Body of pancreas (tissue), 4 donors: Measurements from ENCODE around the gene ADAM10. TPM values are rescaled to one million over a fixed set of nuclear protein-coding genes. Genes with fewer than 3 reads are reported as not detected.
"Not testable (repeated sequence)": the region's sequence is repeated elsewhere in the genome, so short reads cannot be mapped to it uniquely, and the experiment has no call there.

Source experiments
- ATAC-seq: fragments of 150-250 bp; one replicate; pipeline ENCODE4 v1.9.1; 2016
- DNase-seq, 4 donors: peaks; one replicate each; pipeline ENCODE4 v3.0.0-alpha.2; 2019
- H3K27ac ChIP-seq, 4 donors: fragments of 200-600 bp; sonication (generic); 1 replicate in 3 of 4; 2 replicates in 1 of 4; pipeline versions ENCODE4 v1.5.1 to v1.6.1; 2016 to 2019; ENCODE audit warnings: mild to moderate bottlenecking in 1 of 4, mixed read lengths in 1 of 4, moderate library complexity in 1 of 4
- H3K27me3 ChIP-seq, 2 donors: fragments of 200-600 bp; sonication (generic); one replicate each; pipeline ENCODE4 v1.6.0; 2016; ENCODE audit warnings: mild to moderate bottlenecking in 1 of 2
- H3K36me3 ChIP-seq, 2 donors: fragments of 200-600 bp; sonication (generic); replicated peaks in 1 of 2; 2 replicates each; pipeline ENCODE4 v1.5.1; 2016; ENCODE audit warnings: low read depth in 2 of 2; ENCODE audit not compliant: insufficient read depth in 1 of 2
- H3K4me1 ChIP-seq: fragments of 200-600 bp; sonication (generic); one replicate; pipeline ENCODE4 v1.6.0; 2016
- H3K4me3 ChIP-seq, 2 donors: fragments of 200-600 bp; sonication (generic); 1 replicate in 1 of 2; 2 replicates in 1 of 2; pipeline ENCODE4 v1.5.1; 2016 to 2019
- H3K9me3 ChIP-seq, 3 donors: fragments of 200-600 bp; sonication (generic); 1 replicate in 2 of 3; 2 replicates in 1 of 3; pipeline ENCODE4 v1.5.1; 2016
- POLR2A ChIP-seq, 3 donors: fragments of 450-650 bp; IDR thresholded peaks; one replicate each; pipeline ENCODE4 v1.6.1; 2016; ENCODE audit warnings: antibody characterized with exemption in 3 of 3, mild to moderate bottlenecking in 2 of 3
- WGBS, 2 donors: methylation state at CpG; one replicate each; pipeline ENCODE4 v1.1.5; 2017; 5-methylcytosine and 5-hydroxymethylcytosine counted together
- intact Hi-C: fragments of 100-400 bp; cut with DNase I; formaldehyde crosslinking; loops from one replicate; pipeline ENCODE4 v1.15.1; 2023
- total RNA-seq, 2 donors: library from RNA; depleted of rRNA; stranded (reverse); fragments of >200 nt; gene quantifications; one replicate each; pipeline ENCODE4 v1.1.0, GENCODE V29; 2016
- TF ChIP-seq, protein P1 (sequence below), 7 experiments: fragments of 450-650 bp in 4 of 7; fragments of 200-600 bp in 3 of 7; sonication (generic) in 3 of 7; IDR thresholded peaks; one replicate each; pipeline ENCODE4 v1.5.1; 2016 to 2019; ENCODE audit warnings: antibody characterized with exemption in 7 of 7

Gene ADAM10
- total RNA-seq, 2 donors from 2014 or later: 29.1 to 35.6 TPM

DNA sequence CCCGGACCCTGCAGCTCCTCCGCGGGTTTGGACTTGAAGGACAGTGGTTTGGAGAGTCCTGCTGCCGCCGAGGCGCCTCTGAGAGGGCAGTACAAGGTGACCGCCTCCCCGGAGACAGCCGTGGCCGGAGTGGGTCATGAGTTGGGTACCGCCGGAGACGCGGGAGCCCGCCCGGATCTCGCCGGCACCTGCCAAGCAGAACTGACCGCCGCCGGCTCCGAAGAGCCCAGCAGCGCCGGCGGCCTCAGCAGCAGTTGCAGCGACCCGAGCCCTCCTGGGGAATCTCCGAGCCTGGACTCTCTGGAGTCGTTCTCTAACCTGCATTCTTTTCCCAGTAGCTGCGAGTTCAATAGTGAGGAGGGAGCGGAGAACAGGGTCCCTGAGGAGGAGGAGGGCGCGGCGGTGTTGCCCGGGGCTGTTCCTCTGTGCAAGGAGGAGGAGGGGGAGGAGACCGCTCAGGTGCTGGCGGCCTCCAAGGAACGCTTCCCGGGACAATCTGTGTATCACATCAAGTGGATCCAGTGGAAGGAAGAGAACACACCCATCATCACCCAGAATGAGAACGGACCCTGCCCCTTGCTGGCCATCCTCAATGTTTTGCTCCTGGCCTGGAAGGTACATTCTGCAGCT, 22.2 kb upstream of the ADAM10 start:
- peak; percentile 54 to 60 (median 56) for DNase-seq
- 0% methylated on average over 4 to 37 of the region's 40 CpGs for WGBS, 2 donors
- Histone ChIP-seq H3K27ac (peak overlapping the region; percentile 97 to 98 (median 98)), H3K27me3 (no peaks in the 10 kb centered on the region), H3K36me3 (no peaks in the 10 kb centered on the region), H3K4me1 (peaks cover 32% of the 10 kb centered on the region), H3K4me3 (peak overlapping the region; percentile 53 to 94), H3K9me3 (no peaks in the 10 kb centered on the region)
- no peak for TF ChIP-seq POLR2A (IDR thresholded peaks at IDR 0.05)
- TF ChIP-seq, protein P1, sequence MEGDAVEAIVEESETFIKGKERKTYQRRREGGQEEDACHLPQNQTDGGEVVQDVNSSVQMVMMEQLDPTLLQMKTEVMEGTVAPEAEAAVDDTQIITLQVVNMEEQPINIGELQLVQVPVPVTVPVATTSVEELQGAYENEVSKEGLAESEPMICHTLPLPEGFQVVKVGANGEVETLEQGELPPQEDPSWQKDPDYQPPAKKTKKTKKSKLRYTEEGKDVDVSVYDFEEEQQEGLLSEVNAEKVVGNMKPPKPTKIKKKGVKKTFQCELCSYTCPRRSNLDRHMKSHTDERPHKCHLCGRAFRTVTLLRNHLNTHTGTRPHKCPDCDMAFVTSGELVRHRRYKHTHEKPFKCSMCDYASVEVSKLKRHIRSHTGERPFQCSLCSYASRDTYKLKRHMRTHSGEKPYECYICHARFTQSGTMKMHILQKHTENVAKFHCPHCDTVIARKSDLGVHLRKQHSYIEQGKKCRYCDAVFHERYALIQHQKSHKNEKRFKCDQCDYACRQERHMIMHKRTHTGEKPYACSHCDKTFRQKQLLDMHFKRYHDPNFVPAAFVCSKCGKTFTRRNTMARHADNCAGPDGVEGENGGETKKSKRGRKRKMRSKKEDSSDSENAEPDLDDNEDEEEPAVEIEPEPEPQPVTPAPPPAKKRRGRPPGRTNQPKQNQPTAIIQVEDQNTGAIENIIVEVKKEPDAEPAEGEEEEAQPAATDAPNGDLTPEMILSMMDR (IDR thresholded peaks at IDR 0.05): peak in 1 of 7 experiments; percentile 1
- intact Hi-C loops: no loop called here
- peak; percentile 28 for ATAC-seq

GRCh38 chr15:58770857-58771620, 21.5 kb upstream of the ADAM10 start, which contains the start of gene MINDY2:
MINDY2 (plus strand) TSS chr15:58771302; CDS start chr15:58771396, 94 bp downstream.
- ATAC-seq (peak; percentile 96), DNase-seq (peak; percentile 98 to 99 (median 98))
- no peaks in the 10 kb centered on the region for H3K36me3 ChIP-seq
- H3K27ac ChIP-seq: peak within 1 kb of the TSS; percentile 97 to 98 (median 98)
- TF ChIP-seq, protein P1 (IDR thresholded peaks at IDR 0.05): peak in 6 of 7 experiments; percentile 7 to 41 (median 36)
- TF ChIP-seq POLR2A (IDR thresholded peaks at IDR 0.05): peak; percentile 96
- peaks cover 32% of the 10 kb centered on the region for H3K4me1 ChIP-seq
- H3K27me3 ChIP-seq: no peaks in the 10 kb centered on the region
- WGBS, 2 donors: 0% methylated on average over 2 to 75 of the region's 75 CpGs
- no peaks in the 10 kb centered on the region for H3K9me3 ChIP-seq
- peak within 1 kb of the TSS; percentile 53 to 94 for H3K4me3 ChIP-seq
- intact Hi-C loops: no loop called here

GRCh38 chr15:58770519-58770856, 21.0 kb upstream of the ADAM10 start:
- Histone ChIP-seq H3K27me3 (no peaks in the 10 kb centered on the region), H3K4me3 (peak overlapping the region in 1 of 2 donors; percentile 42), H3K9me3 (no peaks in the 10 kb centered on the region), H3K36me3 (no peaks in the 10 kb centered on the region), H3K27ac (peak overlapping the region; percentile 88 to 98 (median 98)), H3K4me1 (peaks cover 32% of the 10 kb centered on the region)
- WGBS, 2 donors: 1% methylated on average over 9 of the region's 9 CpGs
- intact Hi-C loops: no loop called here
- DNase-seq (peak in 1 of 4 donors; percentile 19), ATAC-seq (peak; percentile 28)
- TF ChIP-seq, protein P1 (IDR thresholded peaks at IDR 0.05): peak in 3 of 7 experiments; percentile 18 to 45 (median 19)
- TF ChIP-seq POLR2A (IDR thresholded peaks at IDR 0.05): no peak

- DNase-seq, H3K27ac ChIP-seq, H3K4me3 ChIP-seq, H3K36me3 ChIP-seq, ATAC-seq, H3K9me3 ChIP-seq, H3K27me3 ChIP-seq, intact Hi-C loops: not testable (repeated sequence)
- WGBS, 2 donors: 89 to 90% methylated on average over 7 of the region's 7 CpGs
- H3K4me1 ChIP-seq: peaks cover 19% of the 10 kb centered on the region
Observed at GRCh38 chr15:58768601-58769004, 19.1 kb upstream of the ADAM10 start.

GRCh38 chr15:58766290-58766689, 16.8 kb upstream of the ADAM10 start:
- no peak for TF ChIP-seq POLR2A (IDR thresholded peaks at IDR 0.05)
- TF ChIP-seq, protein P1 (IDR thresholded peaks at IDR 0.05): no peak
- 91 to 92% methylated on average over 5 of the region's 5 CpGs for WGBS, 2 donors
- ATAC-seq (no peak), DNase-seq (no peak)
- Histone ChIP-seq H3K27me3 (no peaks in the 10 kb centered on the region), H3K4me1 (peaks cover 6% of the 10 kb centered on the region), H3K27ac (no peak overlapping the region), H3K36me3 (no peaks in the 10 kb centered on the region), H3K4me3 (no peak overlapping the region), H3K9me3 (no peaks in the 10 kb centered on the region)
- intact Hi-C loops: no loop called here
